Stimulated activated memory B cell treated with anti-CD40 and anti-IgM and Interleukin-4, amounts not matched to agents 10 μg/mL and 1 μg/mL and 100 μg/mL, for 72 hours (primary cell): ENCODE data around the gene RUNX1.

Experiments used
- ATAC-seq: fragments of 150-1000 bp; cut with Tn5 transposase; 2 replicates; pipeline ENCODE4 v1.10.0; 2021
- H3K27ac Mint-ChIP-seq: one replicate; pipeline ENCODE4 v1.8.0; 2022; ENCODE audit warnings: mild to moderate bottlenecking, mixed read lengths
- H3K27me3 Mint-ChIP-seq: one replicate; pipeline ENCODE4 v1.8.0; 2022; ENCODE audit warnings: mixed read lengths
- H3K36me3 Mint-ChIP-seq: one replicate; pipeline ENCODE4 v1.8.0; 2022; ENCODE audit warnings: mixed read lengths
- H3K4me1 Mint-ChIP-seq: one replicate; pipeline ENCODE4 v1.8.0; 2022; ENCODE audit warnings: mixed read lengths
- H3K4me3 Mint-ChIP-seq: one replicate; pipeline ENCODE4 v1.8.0; 2022; ENCODE audit warnings: mild to moderate bottlenecking, moderate library complexity, mixed read lengths
- H3K9me3 Mint-ChIP-seq: one replicate; pipeline ENCODE4 v1.8.0; 2022; ENCODE audit warnings: mixed read lengths

Gene RUNX1

GRCh38 chr21:35035116-35035515 is 14.0 kb downstream of the RUNX1 start:
- ATAC-seq = no peak

GRCh38 chr21:35034203-35034926 is 14.7 kb downstream of the RUNX1 start:
- Mint-ChIP-seq H3K4me1 (peaks cover 73% of the 10 kb centered on the region), H3K36me3 (peaks cover 59% of the 10 kb centered on the region), H3K4me3 (no peak overlapping the region), H3K9me3 (peaks cover 4% of the 10 kb centered on the region), H3K27me3 (no peaks in the 10 kb centered on the region), H3K27ac (peak overlapping the region; percentile 79)
- ATAC-seq = peak; percentile 72

More at GRCh38 chr21:35035116-35035515, 14.0 kb downstream of the RUNX1 start:
- peaks cover 69% of the 10 kb centered on the region for H3K4me1 Mint-ChIP-seq
- H3K27ac Mint-ChIP-seq = peak overlapping the region; percentile 79
- peaks cover 54% of the 10 kb centered on the region for H3K36me3 Mint-ChIP-seq
- H3K4me3 Mint-ChIP-seq = no peak overlapping the region
- no peaks in the 10 kb centered on the region for H3K27me3 Mint-ChIP-seq
- H3K9me3 Mint-ChIP-seq = peaks cover 4% of the 10 kb centered on the region

- H3K36me3 Mint-ChIP-seq = peaks cover 55% of the 10 kb centered on the region
- H3K27me3 Mint-ChIP-seq = no peaks in the 10 kb centered on the region
- peaks cover 84% of the 10 kb centered on the region for H3K4me1 Mint-ChIP-seq
- ATAC-seq = no peak
- peaks cover 4% of the 10 kb centered on the region for H3K9me3 Mint-ChIP-seq
- H3K4me3 Mint-ChIP-seq = no peak overlapping the region
- no peak overlapping the region for H3K27ac Mint-ChIP-seq
Observed at GRCh38 chr21:35032474-35033263, 16.4 kb downstream of the RUNX1 start.

- ATAC-seq = no peak
- Mint-ChIP-seq H3K27ac (peak overlapping the region; percentile 98), H3K4me1 (peaks cover 82% of the 10 kb centered on the region), H3K27me3 (no peaks in the 10 kb centered on the region), H3K9me3 (peaks cover 4% of the 10 kb centered on the region), H3K36me3 (peaks cover 27% of the 10 kb centered on the region), H3K4me3 (no peak overlapping the region)
Observed at GRCh38 chr21:35028451-35028978, 20.6 kb downstream of the RUNX1 start.

GRCh38 chr21:35027563-35028450 is 21.3 kb downstream of the RUNX1 start:
- Mint-ChIP-seq H3K4me3 (peak overlapping the region; percentile 91), H3K4me1 (peaks cover 80% of the 10 kb centered on the region), H3K36me3 (peaks cover 24% of the 10 kb centered on the region), H3K27me3 (no peaks in the 10 kb centered on the region), H3K9me3 (peaks cover 1% of the 10 kb centered on the region), H3K27ac (peak overlapping the region; percentile 98)
- no peak for ATAC-seq

- ATAC-seq = peak; percentile 95
- no peaks in the 10 kb centered on the region for H3K9me3 Mint-ChIP-seq
- H3K4me3 Mint-ChIP-seq = peak overlapping the region; percentile 91
- H3K27ac Mint-ChIP-seq = peak overlapping the region; percentile 98
- H3K4me1 Mint-ChIP-seq = peaks cover 78% of the 10 kb centered on the region
- H3K36me3 Mint-ChIP-seq = peaks cover 24% of the 10 kb centered on the region
- no peaks in the 10 kb centered on the region for H3K27me3 Mint-ChIP-seq
Observed at GRCh38 chr21:35026617-35027562, 22.2 kb downstream of the RUNX1 start.

- peak; percentile 28 for ATAC-seq
- Mint-ChIP-seq H3K9me3 (no peaks in the 10 kb centered on the region), H3K4me3 (peak overlapping the region; percentile 22), H3K27ac (peak overlapping the region; percentile 98), H3K4me1 (peaks cover 85% of the 10 kb centered on the region), H3K36me3 (peaks cover 30% of the 10 kb centered on the region), H3K27me3 (no peaks in the 10 kb centered on the region)
Observed at GRCh38 chr21:35026153-35026500, 23.0 kb downstream of the RUNX1 start.

DNA sequence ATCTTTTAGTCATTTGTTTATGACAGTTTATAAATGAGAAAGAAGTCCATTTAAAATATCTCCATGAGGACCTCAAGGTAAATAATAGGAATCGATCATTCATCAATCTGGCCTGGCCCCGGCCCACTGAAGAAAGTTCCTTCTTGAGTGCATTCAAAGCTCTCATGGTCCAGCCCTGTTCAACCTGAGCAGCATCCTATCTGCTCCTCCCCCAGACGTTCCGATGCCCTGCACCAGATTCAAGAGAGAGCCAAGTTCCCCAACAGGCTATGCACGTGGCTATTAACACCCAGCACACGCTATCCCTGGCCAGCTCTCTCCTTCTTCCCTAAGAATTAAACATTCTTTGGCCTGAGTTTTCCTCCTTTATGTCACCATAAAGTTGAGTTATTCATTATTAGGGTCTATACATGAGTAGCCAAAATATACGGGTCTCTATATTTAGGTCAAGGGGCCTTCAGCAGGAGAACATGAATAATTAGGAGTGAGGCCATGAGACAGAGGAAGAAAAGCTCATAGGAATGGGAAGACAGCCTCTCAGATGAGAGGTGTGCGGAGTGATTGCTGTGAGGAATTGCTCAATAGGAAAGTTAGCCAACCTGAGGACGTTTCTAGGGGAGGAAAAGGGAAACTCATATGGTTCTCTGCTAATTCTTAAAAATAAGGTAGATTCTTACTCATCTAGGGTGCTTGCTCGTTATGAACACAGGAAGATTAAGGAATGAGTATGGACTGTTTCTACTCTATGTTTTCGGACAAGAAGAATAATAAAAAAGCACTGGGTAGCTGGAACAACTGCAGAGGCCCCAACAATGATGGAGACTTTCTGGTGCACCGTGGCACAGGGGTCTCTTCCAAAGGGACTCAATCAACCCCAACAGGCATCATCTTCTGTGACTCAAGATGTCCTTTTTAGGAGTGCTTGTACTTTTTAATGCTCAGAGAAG is 23.6 kb downstream of the RUNX1 start:
- Mint-ChIP-seq H3K4me3 (peak overlapping the region; percentile 22), H3K36me3 (peaks cover 23% of the 10 kb centered on the region), H3K27me3 (no peaks in the 10 kb centered on the region), H3K9me3 (no peaks in the 10 kb centered on the region), H3K4me1 (peaks cover 85% of the 10 kb centered on the region), H3K27ac (peak overlapping the region; percentile 98)
- ATAC-seq = no peak

- peaks cover 15% of the 10 kb centered on the region for H3K36me3 Mint-ChIP-seq
Observed at GRCh38 chr21:35024513-35024912, 24.6 kb downstream of the RUNX1 start.

GRCh38 chr21:35024071-35024420 is 25.1 kb downstream of the RUNX1 start:
- peaks cover 20% of the 10 kb centered on the region for H3K36me3 Mint-ChIP-seq
- peaks cover 82% of the 10 kb centered on the region for H3K4me1 Mint-ChIP-seq
- H3K4me3 Mint-ChIP-seq = no peak overlapping the region
- H3K9me3 Mint-ChIP-seq = no peaks in the 10 kb centered on the region
- no peaks in the 10 kb centered on the region for H3K27me3 Mint-ChIP-seq
- no peak for ATAC-seq
- peak overlapping the region; percentile 98 for H3K27ac Mint-ChIP-seq

More at GRCh38 chr21:35024513-35024912, 24.6 kb downstream of the RUNX1 start:
- no peaks in the 10 kb centered on the region for H3K9me3 Mint-ChIP-seq
- no peak for ATAC-seq
- H3K27me3 Mint-ChIP-seq = no peaks in the 10 kb centered on the region
- H3K27ac Mint-ChIP-seq = peak overlapping the region; percentile 98
- H3K4me3 Mint-ChIP-seq = no peak overlapping the region
- H3K4me1 Mint-ChIP-seq = peaks cover 82% of the 10 kb centered on the region

GRCh38 chr21:35023396-35024070 is 25.6 kb downstream of the RUNX1 start:
- no peak for ATAC-seq
- Mint-ChIP-seq H3K9me3 (no peaks in the 10 kb centered on the region), H3K4me3 (no peak overlapping the region), H3K36me3 (peaks cover 21% of the 10 kb centered on the region), H3K27me3 (no peaks in the 10 kb centered on the region), H3K4me1 (peaks cover 80% of the 10 kb centered on the region), H3K27ac (peak overlapping the region; percentile 5)

DNA sequence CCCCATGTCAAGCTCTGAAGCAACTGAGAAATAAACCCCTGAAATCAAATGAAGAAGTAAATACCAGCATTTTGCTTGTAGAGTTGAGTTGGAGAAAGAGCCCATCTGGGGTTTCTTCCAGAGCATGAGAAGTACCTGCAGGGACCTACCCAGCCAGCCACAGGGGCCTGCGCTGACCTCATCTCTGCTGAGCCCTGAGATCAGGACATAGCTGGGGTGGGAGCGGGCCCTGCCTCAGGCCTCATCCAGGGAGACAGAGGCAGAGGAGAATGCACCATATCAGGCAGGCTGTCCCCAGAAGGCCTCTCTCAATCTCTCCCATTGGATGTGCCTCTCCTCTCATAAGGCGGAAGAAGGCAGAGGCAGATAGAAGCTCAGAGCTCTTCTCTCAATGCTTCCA is 27.6 kb downstream of the RUNX1 start:
- H3K27me3 Mint-ChIP-seq = no peaks in the 10 kb centered on the region
- H3K4me1 Mint-ChIP-seq = peaks cover 76% of the 10 kb centered on the region
- H3K36me3 Mint-ChIP-seq = peaks cover 40% of the 10 kb centered on the region
- ATAC-seq = no peak
- H3K9me3 Mint-ChIP-seq = no peaks in the 10 kb centered on the region
- H3K27ac Mint-ChIP-seq = peak overlapping the region; percentile 75
- no peak overlapping the region for H3K4me3 Mint-ChIP-seq

GRCh38 chr21:35020902-35021301 is 28.2 kb downstream of the RUNX1 start:
- H3K4me3 Mint-ChIP-seq = no peak overlapping the region

More at GRCh38 chr21:35020902-35021301, 28.2 kb downstream of the RUNX1 start:
- peak overlapping the region; percentile 75 for H3K27ac Mint-ChIP-seq
- H3K9me3 Mint-ChIP-seq = no peaks in the 10 kb centered on the region
- H3K36me3 Mint-ChIP-seq = peaks cover 41% of the 10 kb centered on the region
- ATAC-seq = no peak
- no peaks in the 10 kb centered on the region for H3K27me3 Mint-ChIP-seq
- H3K4me1 Mint-ChIP-seq = peaks cover 75% of the 10 kb centered on the region
